HG03460 (cell line): ENCODE results near the gene ASIC1.
A peak's percentile ranks its signal among the peaks of the same experiment; 100 is the strongest.

Experiments
- ATAC-seq: cut with Tn5 transposase; IDR thresholded peaks from one replicate; pipeline ENCODE4 v1.9.1; 2021; ENCODE audit not compliant: unreplicated experiment

Gene ASIC1

GRCh38 chr12:50060120-50060468, 2.7 kb downstream of the ASIC1 start:
- ATAC-seq: no peak

GRCh38 chr12:50061171-50061570, 3.8 kb downstream of the ASIC1 start:
- no peak for ATAC-seq

DNA sequence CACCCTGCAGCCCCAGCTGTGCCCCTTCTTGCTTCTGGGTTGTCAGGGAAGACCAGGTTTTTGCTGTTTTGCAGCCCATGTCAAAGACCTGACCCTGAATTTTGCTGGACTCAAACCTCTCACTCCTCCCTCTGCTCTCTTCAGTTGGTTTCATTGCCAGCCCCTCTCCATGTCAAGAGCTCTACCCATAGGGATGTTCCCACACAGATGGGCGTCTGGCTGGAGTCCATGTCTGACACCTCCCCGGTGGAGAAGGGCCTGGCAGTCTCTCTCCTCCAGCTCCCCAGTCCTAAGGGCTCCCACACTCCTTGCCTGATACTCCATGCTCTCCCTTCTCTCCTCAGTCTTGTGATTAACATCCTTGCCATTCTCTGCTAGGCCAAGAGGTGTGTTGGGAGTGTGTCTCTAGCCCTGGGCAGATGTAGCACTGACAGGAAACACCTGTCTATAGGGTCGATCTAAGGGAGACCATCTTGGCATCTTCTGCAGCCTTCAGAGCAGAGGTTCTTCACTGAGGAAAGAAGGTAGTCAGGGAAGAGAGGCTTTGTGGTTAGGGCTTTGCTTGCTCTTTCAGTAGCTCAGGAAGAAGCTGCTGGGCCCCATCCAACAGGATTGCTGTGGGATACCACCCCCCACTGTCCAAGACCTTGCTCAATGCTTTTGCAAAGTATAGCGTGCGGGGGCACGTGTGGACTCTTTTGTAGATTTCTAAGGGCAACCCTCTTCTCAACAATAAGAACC, 4.7 kb downstream of the ASIC1 start:
- ATAC-seq: no peak

DNA sequence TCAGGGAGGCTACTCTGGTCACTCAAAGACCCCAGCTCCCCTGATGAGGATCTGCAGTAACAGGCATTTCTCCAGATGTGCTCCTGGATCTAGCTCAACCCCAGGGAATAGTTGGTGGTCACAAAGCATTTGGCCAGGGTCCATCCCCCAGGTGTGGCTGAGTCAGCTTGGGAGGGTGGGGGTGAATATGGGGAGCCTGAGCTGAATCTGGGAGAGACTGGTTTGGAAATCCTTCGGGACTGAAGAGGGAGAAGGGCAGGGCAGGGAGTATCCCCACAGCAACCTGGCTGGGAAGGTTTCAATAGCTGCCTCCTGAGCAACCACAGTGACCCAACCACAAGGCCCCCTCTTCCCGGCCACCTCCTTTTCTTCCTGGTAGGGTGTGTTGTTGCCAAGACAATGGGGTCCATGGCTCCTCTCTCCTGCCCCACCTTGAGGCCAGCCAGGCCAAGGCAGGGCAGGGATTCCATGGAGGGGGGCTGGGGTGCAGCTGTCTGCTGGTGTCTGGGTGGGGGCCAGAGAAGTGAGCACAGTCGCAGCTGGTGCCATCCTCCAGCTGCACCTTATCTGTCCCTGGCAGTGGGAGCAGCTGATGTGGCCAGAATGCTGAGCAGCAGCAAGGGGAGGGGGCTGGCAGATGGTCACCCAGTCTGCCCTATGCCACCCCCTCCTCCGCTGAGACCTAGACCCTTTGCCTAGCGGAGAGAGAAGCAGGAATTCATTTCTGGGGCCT, 5.5 kb downstream of the ASIC1 start:
- no peak for ATAC-seq

DNA sequence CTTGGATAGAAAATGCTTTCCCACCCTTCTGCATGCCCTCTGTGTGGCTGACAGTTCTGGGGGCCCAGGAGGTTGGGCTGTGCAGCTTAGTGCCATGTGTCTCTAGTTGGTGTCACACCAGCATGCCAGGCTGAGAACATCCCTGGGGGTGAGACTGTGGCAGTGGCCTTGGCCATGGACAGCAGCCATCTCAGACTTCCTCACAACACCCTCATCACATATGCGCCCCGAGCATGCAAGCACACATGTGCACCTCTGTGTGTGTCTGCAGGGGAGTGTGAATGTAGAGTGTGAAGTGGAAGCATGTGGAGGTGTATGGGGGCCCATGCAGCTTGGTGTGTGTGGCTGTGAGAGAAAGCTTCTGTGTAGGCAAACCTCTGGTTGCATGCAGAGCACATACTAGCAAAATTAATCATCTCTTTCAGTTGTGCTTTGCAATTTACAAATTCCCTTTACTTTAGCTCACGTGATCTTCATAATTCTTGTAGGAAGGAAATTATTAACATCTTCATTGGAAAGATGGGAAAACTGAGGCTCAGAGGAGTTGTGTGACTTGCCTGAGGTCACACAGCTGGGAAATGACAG, 8.4 kb downstream of the ASIC1 start:
- no peak for ATAC-seq

GRCh38 chr12:50066402-50066801, 9.0 kb downstream of the ASIC1 start:
- ATAC-seq: no peak

- no peak for ATAC-seq
These were observed 11.7 kb downstream of the ASIC1 start for GRCh38 chr12:50069069-50069468.

GRCh38 chr12:50069539-50069938, 12.1 kb downstream of the ASIC1 start:
- no peak for ATAC-seq

DNA sequence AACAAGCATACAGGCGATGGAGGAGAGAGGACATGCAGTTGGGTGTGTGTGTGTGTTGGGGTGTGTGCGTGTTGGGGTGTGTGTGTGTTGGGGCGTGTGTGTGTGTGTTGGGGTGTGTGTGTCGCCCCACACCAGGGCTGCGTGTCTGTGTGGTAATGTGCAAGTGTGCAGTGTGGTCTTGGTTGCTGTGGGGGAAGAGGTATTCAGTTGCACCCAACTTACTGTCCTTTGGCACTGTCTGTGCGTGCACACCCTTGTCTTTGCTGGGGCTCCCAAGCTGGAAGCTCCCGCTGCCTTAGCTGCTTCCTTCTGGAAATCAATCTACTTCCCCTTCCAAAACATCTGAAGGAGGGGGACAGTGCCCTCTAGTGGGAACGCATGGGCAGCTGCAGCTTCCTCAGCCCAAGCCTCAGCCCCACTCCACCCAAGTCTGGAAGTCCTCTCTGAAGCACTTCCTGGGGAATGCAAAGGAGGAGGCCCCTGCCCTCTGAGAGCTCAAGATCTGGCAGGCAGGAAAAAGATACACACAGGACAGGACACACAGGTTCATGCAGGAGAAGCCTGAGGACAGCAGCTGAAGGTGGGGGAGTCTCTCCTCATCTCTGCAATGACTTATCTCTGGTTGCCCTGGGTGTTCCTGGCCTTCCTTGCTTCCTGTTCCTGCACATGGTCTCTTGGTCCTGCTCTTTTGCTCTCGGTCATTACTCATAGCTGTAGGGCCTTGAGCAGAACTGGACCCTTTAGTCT, 13.1 kb downstream of the ASIC1 start:
- ATAC-seq: no peak

DNA sequence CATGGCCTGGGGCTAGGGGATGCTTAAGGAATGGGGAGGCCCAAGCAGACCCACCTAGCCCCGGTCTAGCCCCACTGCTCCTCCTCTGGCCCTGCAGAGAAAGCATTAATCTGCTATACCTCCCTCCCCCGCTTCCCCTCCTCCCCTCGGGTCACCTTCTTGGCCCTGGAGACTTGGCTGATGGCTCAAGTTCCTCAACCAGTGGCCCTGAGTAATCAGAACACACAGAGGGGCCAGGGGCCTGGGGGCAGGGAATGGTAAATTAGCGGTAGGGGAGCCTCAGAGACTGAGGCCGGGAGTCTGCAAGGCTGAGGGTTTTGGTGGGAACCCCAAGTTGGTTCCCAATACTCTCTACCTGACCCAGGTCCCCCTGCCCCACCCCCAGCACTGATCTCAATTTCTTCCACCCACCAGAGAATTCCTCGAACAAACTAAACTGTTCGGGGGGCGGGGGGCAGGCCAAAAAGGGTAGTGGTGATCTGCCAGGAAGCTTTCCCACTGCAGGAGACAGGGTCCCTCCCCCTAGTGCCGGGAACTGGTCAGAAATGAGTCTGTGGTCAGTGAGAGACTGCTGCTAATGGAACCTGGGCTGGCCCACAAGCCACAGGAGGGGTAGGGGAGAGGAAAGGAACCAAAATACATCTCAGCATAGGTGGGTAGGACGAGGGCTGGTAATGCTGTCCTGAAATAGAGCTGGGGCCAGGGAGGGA, 15.0 kb downstream of the ASIC1 start:
- no peak for ATAC-seq

DNA sequence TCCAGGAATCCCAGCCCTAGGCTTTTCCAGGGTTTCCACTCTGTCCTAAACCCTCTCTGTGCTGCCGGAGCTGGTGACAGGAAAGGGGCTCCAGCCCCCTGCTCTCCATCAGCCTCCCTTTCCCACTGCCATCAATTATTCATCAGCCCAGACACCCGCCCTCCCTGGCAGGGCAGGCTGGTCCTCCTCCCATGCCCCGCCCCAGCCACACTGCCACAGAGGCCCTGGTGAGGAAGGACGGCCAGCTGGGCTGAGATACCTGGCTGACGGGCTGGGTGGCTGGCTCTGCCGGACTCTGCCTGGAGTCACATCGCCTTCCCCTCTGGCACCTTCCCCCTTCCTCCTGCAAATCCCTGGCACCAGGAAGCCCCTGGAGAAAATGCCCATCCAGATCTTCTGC, 15.8 kb downstream of the ASIC1 start:
- no peak for ATAC-seq

DNA sequence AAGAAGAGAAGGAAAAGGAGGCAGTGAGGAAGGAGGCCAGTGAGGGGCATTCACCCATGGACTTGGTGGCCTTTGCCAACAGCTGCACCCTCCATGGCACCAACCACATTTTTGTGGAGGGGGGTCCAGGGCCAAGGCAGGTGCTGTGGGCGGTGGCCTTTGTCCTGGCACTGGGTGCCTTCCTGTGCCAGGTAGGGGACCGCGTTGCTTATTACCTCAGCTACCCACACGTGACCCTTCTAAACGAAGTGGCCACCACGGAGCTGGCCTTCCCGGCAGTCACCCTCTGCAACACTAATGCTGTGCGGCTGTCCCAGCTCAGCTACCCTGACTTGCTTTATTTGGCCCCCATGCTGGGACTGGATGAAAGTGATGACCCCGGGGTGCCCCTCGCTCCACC, 16.3 kb downstream of the ASIC1 start:
- ATAC-seq: no peak

GRCh38 chr12:50074936-50075807, 17.8 kb downstream of the ASIC1 start:
- peak; percentile 67 for ATAC-seq

GRCh38 chr12:50075808-50076170, 18.4 kb downstream of the ASIC1 start:
- ATAC-seq: no peak

GRCh38 chr12:50077099-50077498, 19.7 kb downstream of the ASIC1 start:
- no peak for ATAC-seq

DNA sequence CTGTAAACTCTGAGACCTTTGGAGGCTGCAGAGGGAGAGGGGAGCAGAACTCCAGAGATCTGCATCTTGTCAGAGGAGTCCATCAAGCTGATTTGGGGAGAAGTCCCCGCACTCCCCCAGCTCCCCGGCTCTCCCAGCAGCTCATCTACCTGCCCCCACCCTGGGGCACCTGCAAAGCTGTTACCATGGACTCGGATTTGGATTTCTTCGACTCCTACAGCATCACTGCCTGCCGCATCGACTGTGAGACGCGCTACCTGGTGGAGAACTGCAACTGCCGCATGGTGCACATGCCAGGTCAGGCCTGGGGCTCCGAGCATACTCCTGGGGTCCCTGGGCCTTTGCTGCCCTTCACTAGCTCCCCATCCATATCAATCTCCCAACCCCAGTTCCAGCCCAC, 20.9 kb downstream of the ASIC1 start:
- ATAC-seq: no peak

- no peak for ATAC-seq
These were observed 22.4 kb downstream of the ASIC1 start for GRCh38 chr12:50079771-50080170.

DNA sequence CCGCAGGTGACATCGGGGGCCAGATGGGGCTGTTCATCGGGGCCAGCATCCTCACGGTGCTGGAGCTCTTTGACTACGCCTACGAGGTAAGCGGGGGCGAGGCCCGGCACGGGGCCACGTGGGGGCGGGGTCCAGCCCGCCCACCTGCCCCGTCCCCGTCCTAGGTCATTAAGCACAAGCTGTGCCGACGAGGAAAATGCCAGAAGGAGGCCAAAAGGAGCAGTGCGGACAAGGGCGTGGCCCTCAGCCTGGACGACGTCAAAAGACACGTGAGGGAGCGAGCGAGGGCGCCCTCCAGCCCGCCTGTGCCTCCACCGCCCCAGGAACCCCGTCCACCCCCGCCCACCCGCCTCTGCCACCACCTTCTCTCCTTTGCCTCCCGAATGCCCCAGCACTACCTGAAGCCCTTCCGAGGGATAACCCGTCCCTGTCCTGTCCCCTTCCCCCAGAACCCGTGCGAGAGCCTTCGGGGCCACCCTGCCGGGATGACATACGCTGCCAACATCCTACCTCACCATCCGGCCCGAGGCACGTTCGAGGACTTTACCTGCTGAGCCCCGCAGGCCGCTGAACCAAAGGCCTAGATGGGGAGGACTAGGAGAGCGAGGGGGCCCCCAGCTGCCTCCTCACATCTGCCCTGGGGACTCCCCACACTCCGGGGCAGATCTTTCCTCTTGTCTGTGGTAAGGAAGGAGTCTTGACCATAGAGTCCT, 23.9 kb downstream of the ASIC1 start:
- no peak for ATAC-seq

DNA sequence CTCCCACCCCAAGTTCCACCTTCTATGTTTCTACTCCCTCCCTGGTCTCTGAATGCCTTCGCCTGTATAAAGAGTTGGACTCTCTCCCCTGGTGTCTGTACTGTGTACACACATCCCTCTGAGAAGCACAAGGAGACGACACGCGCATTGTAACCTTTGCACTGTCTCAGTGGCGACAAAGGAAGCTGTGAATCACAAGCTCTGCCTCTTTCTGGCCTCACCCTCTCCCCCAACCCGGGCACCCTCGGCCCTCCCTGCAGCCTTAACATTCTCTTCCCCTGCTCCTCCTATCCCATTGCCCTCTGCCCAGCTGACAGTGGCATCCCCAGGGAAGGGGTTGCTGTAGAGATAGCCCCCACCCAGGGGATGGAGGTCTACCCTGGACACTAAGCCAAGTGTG, 25.2 kb downstream of the ASIC1 start:
- no peak for ATAC-seq

GRCh38 chr12:50083301-50083700, 25.9 kb downstream of the ASIC1 start:
- ATAC-seq: no peak
